Nucleus accumbens (tissue), 56 donors: Measurements from ENCODE around the gene TTC39B.
"Not testable (repeated sequence)": the region's sequence is repeated elsewhere in the genome, so short reads cannot be mapped to it uniquely, and the experiment has no call there.

Experiments
- DNase-seq, 56 donors: peaks; one replicate each; lab custom pipeline; 2025; lab: John Stamatoyannopoulos, UW

TTC39B gene

GRCh38 chr9:15272377-15272928 lies 34.6 kb downstream of the TTC39B start:
- DNase-seq, result no peak

- DNase-seq, result no peak
Measured at GRCh38 chr9:15271403-15271802, 35.6 kb downstream of the TTC39B start.

DNA sequence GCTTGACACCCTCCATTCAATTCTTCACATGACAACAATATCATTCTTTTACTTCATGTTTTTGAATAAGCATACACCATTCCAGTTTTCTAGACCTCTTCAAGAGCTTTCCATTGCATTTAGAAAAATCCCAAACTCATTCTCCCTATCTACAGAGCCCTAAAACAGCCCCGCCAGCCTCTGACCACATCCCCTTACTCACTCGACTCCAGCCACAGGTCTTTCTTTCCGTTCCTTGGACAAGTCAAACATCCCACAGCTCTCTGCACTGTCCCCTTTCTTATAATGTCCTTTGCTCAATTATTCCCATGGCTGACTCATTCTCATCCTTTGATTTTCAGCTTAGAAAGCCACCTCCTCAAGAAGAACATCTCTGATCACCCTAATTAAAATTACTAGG lies 38.2 kb downstream of the TTC39B start:
- DNase-seq, result no peak

DNA sequence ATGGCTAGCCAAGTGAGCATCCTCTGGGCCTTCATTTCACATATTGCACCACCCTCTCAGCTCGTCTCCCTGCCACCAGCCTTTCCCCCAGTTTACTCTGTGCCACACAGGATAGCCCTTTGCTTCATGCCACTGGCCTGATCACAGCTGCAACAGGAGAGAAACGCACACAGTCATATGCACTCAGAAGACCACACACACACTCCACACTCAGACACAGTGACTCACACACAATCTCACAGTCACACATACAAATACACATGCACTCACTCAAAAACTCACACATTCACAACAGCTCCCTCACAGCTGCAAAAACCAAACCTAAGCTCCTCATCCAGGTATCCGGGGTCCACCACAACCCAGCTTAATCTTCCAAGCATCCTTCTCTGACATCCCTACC lies 38.7 kb downstream of the TTC39B start:
- no peak for DNase-seq

GRCh38 chr9:15264918-15265317 lies 42.1 kb downstream of the TTC39B start:
- DNase-seq, result no peak

DNA sequence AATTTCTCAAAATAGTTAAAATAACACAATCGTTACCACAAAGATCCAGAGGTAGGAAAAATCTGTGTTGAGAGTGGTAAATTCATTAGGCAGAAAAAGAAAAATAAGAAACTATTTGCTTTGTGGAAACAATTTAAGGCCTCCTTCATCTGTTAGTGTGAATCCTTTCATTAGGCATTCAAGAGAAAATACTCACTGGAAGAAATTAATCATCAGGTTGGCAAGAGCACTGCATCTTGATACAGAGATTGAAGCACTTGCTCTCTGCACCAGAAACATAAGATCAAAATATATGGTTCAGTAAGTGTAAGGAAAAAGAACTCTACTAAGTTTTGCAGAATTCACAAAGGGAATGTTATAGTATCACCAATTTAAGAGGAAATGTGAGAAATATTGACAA lies 44.4 kb downstream of the TTC39B start:
- DNase-seq, result no peak

GRCh38 chr9:15256426-15256825 lies 50.6 kb downstream of the TTC39B start:
- no peak for DNase-seq

DNA sequence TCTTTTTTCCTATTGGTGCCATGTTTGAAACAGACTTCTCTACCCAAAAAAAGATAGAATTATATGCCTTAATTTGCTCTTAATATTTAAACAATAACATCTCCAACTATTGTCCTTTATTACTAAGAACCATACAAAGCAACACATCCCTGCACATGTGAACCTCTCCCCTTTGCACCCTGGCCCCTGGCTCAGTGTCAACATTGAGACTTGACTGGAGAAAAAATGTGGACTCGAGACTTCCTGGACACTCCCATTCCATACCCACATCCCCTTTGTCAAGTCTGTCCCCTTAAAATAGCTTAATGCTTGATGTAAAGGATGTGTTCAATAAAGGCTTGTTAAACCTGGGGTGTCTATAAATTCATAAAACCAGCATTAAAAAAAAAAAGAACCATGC lies 53.2 kb downstream of the TTC39B start:
- no peak for DNase-seq

DNA sequence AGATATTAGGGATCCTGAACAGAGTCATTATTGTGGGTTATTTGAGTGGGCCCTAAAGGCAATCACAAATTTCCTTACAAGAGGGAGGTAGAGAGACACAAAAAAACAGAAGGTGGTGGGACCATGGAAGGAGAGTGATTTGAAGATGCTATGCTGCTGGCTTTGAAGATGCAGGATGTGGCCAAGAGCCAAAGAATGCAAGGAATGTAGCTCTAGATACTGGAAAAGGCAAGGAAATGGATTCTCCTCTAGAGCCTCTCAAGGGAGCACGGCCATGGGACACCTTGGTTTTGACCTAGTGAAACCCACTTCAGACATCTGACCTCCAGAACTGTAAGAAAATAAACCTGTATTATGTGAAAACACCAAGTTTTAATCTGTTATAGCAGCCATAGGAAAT lies 53.8 kb downstream of the TTC39B start:
- DNase-seq, result no peak

- DNase-seq, result peak in 12 of 56 donors; percentile 2 to 52 (median 28)
Measured at GRCh38 chr9:15249981-15250380, 57.0 kb downstream of the TTC39B start.

DNA sequence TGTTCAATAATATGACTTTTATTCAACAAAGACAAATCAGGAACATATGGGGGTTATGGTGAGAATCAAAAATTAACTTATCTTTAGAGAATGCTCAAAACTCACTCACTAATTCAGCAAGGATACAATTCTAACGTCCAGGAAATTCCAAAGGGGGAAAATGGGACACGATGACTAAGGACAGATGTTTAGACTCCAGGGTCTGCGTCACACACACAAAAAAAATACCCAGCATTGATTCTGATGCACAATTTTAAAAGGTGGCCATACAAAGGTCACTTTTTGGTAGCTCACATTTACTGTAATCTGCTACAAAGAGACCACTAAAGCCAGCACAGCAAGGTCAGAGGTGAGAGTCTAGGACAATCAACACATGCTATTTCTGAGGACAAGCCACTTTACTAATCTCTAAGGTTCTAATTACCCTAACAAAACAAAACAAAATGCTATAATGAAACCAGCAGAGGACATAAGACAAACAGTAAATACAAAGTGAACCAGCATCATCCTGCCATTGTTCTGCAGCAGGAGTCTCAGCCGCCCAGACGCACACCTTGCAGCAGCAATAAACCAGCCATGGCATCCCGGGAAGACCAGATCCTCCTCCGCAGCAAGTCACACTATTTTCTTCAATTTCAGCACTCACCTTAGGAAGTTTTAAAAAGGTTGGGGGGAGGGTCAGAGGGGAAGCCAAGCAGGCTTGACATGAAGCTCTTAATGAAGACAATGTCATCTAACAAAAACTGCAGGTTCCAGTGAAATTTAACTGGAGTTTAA lies 57.8 kb downstream of the TTC39B start:
- DNase-seq, result no peak

DNA sequence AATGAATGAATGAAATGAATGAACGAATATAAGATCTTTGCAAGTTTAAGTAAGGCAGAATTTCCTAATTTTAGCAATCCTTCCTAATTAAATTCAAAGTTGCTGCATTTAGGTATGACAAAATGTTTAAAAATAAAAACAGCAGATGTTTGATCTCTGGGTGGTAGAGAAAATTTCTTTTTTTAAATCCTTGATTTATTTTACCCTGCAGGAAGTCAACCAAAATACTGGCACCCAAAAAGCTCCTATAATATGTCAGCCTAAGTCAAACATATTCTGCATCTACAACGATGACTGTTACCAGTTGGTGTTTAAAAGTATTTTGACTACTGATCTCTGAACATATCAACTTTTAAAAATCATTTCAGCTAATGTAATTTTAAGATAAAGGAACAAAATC lies 58.4 kb downstream of the TTC39B start:
- DNase-seq, result no peak

DNA sequence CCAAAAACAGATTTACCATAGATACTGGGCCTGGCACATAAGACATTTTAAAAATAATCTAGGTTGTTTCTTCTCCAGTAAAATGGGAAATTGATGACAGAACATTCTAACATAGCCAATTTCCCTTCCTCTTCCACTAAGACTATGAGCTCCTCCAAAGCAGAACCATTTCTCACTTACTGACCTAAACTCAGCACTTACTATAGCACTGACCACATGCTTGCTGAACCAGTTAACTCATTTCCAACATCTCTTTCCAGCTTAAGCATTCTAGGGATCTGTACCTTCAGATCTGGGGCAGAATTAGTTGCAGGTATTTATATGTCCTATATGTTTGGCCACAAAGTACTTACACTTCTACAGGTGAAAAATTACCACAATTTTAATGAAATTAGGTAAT lies 58.9 kb downstream of the TTC39B start:
- DNase-seq, result no peak

GRCh38 chr9:15246708-15247107 lies 60.3 kb downstream of the TTC39B start:
- DNase-seq, result no peak

GRCh38 chr9:15246243-15246642 lies 60.8 kb downstream of the TTC39B start:
- DNase-seq, result no peak

GRCh38 chr9:15244001-15244441 lies 63.0 kb downstream of the TTC39B start:
- no peak for DNase-seq

- no peak for DNase-seq
Measured at GRCh38 chr9:15243081-15243480, 63.9 kb downstream of the TTC39B start.

DNA sequence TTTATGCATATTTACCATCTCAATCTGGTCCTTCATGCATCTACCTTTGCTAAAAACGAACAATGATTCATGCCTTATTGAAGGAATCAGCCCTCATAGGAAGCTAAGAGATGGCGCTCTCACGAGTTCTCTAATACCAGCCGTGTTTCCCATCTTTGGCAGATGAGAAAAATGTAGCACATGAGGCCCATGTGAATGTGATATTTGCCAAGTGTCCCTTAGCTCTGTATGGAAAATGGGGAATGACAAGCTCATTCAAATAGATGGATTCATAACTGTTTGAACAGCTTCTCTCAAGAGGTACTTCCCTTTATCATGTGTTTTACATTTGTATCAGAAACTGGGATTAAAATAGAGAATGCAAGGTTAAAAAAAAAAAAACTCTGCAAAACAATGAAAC lies 66.1 kb downstream of the TTC39B start:
- no peak for DNase-seq

- DNase-seq, result no peak
Measured at GRCh38 chr9:15239816-15240215, 67.2 kb downstream of the TTC39B start.

DNA sequence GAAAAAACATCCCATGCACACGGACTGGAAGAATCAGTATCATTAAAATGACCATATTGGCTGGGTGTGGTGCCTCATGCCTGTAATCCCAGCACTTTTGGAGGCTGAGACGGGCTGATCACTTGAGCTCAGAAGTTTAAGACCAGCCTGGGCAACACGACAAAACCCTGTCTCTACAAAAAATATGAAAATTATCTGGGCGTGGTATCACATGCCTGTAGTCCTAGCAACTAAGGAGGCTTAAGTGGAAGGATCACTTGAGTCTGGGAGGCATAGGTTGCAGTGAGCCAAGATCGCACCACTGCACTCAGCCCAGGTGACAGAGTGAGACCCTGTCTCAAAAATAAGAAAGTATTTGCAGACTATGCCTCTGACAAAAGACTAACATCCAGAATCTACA lies 68.4 kb downstream of the TTC39B start:
- no peak for DNase-seq

DNA sequence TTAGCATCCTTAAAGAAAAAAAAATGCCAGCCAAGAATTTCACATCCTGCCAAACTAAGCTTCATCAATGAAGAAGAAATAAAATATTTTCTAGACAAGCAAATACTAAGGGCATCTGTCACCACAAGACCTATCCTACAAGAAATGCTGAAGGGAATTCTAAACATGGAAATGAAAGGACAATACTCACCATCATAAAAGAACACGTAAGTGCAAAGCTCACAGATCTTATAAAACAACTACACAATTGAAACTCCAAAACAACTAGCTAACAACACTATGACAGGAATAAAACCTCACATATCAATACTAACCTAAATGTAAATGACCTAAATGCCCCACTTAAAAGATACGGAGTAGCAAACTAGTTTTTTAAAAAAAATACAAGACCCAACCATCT lies 71.4 kb downstream of the TTC39B start:
- no peak for DNase-seq

DNA sequence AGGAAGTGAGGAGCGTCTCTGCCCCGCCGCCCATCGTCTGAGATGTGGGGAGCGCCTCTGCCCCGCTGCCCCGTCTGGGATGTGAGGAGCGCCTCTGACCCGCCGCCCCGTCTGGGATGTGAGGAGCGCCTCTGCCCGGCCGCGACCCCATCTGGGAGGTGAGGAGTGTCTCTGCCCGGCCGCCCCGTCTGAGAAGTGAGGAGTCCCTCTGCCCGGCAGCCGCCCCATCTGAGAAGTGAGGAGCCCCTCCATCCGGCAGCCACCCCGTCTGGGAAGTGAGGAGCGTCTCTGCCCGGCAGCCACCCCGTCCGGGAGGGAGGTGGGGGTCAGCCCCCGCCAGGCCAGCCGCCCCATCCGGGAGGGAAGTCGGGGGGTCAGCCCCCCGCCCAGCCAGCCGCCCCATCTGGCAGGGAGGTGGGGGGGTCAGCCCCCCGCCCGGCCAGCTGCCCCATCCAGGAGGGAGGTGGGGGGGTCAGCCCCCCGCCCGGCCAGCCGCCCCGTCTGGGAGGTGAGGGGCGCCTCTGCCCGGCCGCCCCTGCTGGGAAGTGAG lies 73.0 kb downstream of the TTC39B start:
- DNase-seq, result not testable (repeated sequence)
